ENCODE data around the gene RLF. TPM values are rescaled to one million over a fixed set of nuclear protein-coding genes. Genes with fewer than 3 reads are reported as not detected.
A peak's percentile ranks its signal among the peaks of the same experiment; 100 is the strongest.

Gene RLF
- total and polyA plus RNA-seq, 9 of the 15 experiments (the other 6 are each of a cell fraction or from before 2014, with no cell fraction given), result 3.6 to 35.0 (median 21.2) TPM

GRCh38 chr1:40264354-40264781 is 103.2 kb downstream of the RLF start (continued):
- TF ChIP-seq YY1 (IDR thresholded peaks at IDR 0.05; ENCODE audit: borderline replicate concordance in 1 of 3, control insufficient read depth in 1 of 3, extremely low read depth in 1 of 3, insufficient read depth in 3 of 3, insufficient read length in 1 of 3, insufficient replicate concordance in 2 of 3, low read depth in 1 of 3, low read length in 2 of 3) (no peak), RBM39 (optimal IDR thresholded peaks at IDR 0.05; ENCODE audit: low read depth, low read length) (no peak), CC2D1A (IDR thresholded peaks at IDR 0.05) (no peak), ZNF184 (CRISPR knock-in tag; IDR thresholded peaks at IDR 0.05) (no peak), ZNF436 (CRISPR knock-in tag; IDR thresholded peaks at IDR 0.05) (no peak), HES1 (IDR thresholded peaks at IDR 0.05; ENCODE audit: low read depth) (no peak), SIN3A (IDR thresholded peaks at IDR 0.05; ENCODE audit: borderline replicate concordance in 2 of 2, control insufficient read depth in 1 of 2, low read depth in 2 of 2, low read length in 2 of 2) (no peak), MEF2A (IDR thresholded peaks at IDR 0.05; ENCODE audit: control insufficient read depth, low read depth, low read length) (no peak), ZNF57 (CRISPR knock-in tag; IDR thresholded peaks at IDR 0.05) (no peak)

- peaks cover 49% of the 10 kb centered on the region for H3K79me2 ChIP-seq (ENCODE audit: control insufficient read depth, insufficient read depth, low read length)
- ChIA-PET CTCF (ENCODE audit: low intra/inter-chr PET ratio) (no interaction called here), POLR2A (no interaction called here)
- no peak for DNase-seq (ENCODE audit: extremely low read depth in 1 of 4, low spot score in 3 of 4)
- no peak overlapping the region for H2AFZ ChIP-seq (ENCODE audit: low read depth, low read length)
- H3K4me3 ChIP-seq, result no peak overlapping the region
- no peak for FAIRE-seq
- H3K27me3 ChIP-seq (ENCODE audit: control insufficient read depth in 2 of 2, insufficient read depth in 2 of 2, low read length in 2 of 2), result no peaks in the 10 kb centered on the region
- no peaks in the 10 kb centered on the region for H4K20me1 ChIP-seq (replicated peaks; ENCODE audit: control insufficient read depth, insufficient read depth, low read length)
- H3K4me1 ChIP-seq (replicated peaks in 1 of 2; ENCODE audit: control insufficient read depth in 2 of 2, insufficient read depth in 2 of 2, low read length in 2 of 2), result no peaks in the 10 kb centered on the region
- no peak overlapping the region for H3K27ac ChIP-seq (ENCODE audit: extremely low read depth, low read depth, low read length)
- BruUV-seq (replicated peaks), result no TSS peak
- intact Hi-C loops (cut with micrococcal nuclease), result no loop called here
- no peak overlapping the region for H3K4me2 ChIP-seq (ENCODE audit: insufficient read depth, low read length)
- no peak for ATAC-seq
- no peaks in the 10 kb centered on the region for H3K9me1 ChIP-seq (ENCODE audit: control insufficient read depth, insufficient read depth, low read length)
- peak; percentile 87 for TF ChIP-seq ZNF121 (CRISPR knock-in tag; conservative IDR thresholded peaks at IDR 0.05)
- TF ChIP-seq RBM25 (IDR thresholded peaks at IDR 0.05; ENCODE audit: low read depth, low read length, severe bottlenecking), result peak; percentile 25
- TF ChIP-seq MCM7 (IDR thresholded peaks at IDR 0.05), result no peak
- TF ChIP-seq ZHX1 (conservative IDR thresholded peaks at IDR 0.05; ENCODE audit: low read length), result no peak
- no peaks in the 10 kb centered on the region for H3K9me3 ChIP-seq (replicated peaks; ENCODE audit: control insufficient read depth, insufficient read depth, low read depth, low read length)
- in situ Hi-C loops (cut with MboI), result no loop called here
- no peak overlapping the region for H3K9ac ChIP-seq (ENCODE audit: insufficient read depth in 1 of 2, low read depth in 2 of 2, low read length in 2 of 2)
- peaks cover 94% of the 10 kb centered on the region for H3K36me3 ChIP-seq (ENCODE audit: control insufficient read depth, insufficient read depth, low read length)
Observed at GRCh38 chr1:40265298-40265697, 104.1 kb downstream of the RLF start.
